Retinal pigment epithelial cell (primary cell): ENCODE data around the gene ASB2.
A peak's percentile ranks its signal among the peaks of the same experiment; 100 is the strongest.

Source experiments
- DNase-seq: peaks from one replicate; pipeline ENCODE4 v3.0.0-alpha.2; 2010; ENCODE audit warnings: low read depth
- H3K4me3 ChIP-seq: 2 replicates; pipeline ENCODE4 v1.5.1; 2011; ENCODE audit warnings: mild to moderate bottlenecking, low read length, control low read depth, moderate library complexity
- TF ChIP-seq, protein P1 (sequence below): conservative IDR thresholded peaks from 2 replicates; pipeline ENCODE4 v1.5.1; 2011; ENCODE audit warnings: low read depth, low read length, control low read depth, inconsistent platforms

The ASB2 gene

DNA sequence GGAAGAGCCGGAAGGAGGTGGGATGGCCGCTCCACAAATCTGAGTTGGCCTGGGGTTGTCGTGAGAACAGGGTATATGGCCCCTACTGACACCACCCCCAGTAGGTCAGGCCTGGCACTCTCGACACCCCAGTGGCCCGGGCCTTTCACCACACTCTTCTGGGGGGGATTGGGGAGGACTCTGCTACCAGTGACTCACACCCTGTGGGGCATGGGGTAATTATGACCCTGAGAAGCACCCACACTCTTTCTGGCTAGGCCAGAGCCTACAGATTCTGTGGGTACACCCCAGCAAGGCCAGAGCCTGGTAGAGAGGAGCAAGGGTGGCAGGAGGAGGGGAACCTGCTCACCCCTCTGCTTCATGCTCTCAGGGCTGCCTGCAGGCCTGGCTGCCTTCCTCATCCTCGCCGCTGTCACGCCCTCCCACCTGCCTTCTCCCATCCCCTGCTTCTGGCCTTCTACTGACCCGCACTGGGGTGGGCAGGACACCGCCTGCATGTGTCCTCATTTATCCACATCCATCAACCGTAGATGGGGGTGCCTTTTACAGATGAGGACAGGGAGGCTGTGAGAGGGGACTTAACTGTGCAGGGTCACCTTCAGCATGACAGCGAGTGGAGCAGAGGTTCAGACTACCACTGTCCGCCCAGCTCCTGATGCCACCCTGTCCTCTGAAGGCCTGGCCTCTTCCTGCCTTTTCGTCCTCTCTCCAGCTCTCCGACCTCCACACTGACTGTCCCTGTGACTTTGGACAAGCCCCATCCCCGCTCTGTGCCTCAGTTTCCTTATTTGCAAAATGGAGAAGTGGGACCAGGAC lies 18.4 kb downstream of the ASB2 start:
- TF ChIP-seq, protein P1, sequence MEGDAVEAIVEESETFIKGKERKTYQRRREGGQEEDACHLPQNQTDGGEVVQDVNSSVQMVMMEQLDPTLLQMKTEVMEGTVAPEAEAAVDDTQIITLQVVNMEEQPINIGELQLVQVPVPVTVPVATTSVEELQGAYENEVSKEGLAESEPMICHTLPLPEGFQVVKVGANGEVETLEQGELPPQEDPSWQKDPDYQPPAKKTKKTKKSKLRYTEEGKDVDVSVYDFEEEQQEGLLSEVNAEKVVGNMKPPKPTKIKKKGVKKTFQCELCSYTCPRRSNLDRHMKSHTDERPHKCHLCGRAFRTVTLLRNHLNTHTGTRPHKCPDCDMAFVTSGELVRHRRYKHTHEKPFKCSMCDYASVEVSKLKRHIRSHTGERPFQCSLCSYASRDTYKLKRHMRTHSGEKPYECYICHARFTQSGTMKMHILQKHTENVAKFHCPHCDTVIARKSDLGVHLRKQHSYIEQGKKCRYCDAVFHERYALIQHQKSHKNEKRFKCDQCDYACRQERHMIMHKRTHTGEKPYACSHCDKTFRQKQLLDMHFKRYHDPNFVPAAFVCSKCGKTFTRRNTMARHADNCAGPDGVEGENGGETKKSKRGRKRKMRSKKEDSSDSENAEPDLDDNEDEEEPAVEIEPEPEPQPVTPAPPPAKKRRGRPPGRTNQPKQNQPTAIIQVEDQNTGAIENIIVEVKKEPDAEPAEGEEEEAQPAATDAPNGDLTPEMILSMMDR: no peak
- H3K4me3 ChIP-seq: no peak overlapping the region
- DNase-seq: no peak

DNA sequence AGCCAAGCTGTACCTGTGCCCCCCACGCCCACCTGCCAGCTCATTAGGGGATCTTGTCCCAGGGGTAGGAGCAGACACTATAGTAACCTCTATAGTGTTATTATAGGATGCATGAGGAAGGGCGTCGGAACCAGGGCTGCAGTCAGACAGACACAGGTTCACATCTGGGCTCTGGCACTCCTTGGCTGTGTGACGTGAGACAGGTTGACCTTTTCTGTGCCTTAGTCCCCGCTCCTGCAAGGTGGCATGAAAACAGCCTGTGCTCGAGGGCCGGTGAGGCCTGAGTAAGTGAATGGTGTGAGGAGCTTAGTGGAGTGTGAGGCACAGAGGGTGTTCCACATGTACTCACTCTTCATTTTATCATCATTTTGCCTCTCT lies 19.0 kb downstream of the ASB2 start:
- DNase-seq: no peak
- no peak overlapping the region for H3K4me3 ChIP-seq
- TF ChIP-seq, protein P1: no peak

DNA sequence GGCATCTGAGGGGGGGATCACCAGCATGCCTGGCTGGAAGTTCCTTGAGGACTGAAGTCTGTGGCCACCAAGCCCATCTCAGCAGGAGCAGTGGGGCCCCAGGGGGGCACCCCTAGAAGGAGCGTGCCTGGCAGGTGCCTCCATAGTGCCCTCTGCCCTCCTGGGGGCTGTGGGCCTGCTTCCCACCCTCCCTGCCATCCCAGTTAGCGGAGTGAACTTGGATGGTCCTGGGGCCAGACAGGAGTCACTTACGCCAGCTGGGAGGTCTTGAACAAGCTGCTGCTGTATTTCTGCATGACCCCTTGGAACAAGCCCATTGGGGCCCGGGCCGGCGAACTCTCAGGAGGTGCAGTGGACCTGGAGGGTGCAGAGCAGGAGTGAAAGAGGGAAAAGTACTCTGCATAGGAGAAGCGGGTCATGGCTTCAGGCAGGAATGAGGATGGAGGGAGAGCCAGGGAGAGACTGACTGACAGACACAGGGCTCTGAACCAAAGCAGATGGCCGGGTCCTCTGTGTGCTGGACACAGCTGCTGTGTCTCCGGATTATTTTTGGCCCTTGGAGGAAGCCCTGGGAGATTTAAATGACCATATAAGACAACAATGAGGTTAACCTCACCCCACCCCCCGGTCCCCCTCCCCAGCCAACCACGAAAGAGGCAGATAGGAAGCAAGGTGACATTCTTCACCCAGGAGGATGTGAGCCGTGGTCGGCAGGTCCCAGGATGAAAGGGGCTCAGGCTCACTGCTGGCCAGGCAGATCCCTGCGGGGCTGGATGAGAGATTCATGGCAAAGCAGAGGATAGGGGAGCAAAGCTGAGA lies 19.6 kb downstream of the ASB2 start:
- DNase-seq: no peak
- no peak overlapping the region for H3K4me3 ChIP-seq
- TF ChIP-seq, protein P1: no peak

DNA sequence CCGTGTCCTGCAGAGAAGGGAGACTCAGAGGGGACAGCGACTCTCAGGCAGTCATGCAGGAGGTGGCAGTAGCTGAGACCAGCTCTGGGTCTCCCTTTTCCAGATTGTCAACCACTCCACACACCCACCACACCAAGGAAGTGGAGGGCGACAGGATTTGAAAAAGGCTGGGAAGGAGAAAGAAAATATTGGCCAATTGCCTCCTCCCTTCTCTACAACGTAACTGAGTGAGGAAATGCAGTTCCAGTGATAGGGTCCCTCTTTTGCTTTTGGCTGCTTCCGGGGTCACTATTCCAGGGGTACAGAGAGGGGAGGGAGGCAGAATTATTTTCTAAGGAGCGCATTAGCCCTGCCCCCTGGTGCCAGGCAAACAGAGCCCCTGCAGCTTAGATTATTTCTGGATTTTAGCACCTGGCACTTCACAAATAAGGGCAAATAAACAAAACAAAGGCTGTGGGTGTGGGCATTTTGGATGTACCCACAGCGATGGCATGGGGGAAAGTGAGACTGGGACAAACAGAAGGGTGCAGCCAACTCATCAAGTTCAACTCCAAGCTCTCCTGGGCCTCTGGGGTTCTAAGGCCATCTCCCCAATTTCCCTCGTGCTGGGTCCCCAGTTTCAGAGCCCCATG lies 20.4 kb downstream of the ASB2 start:
- no peak overlapping the region for H3K4me3 ChIP-seq
- TF ChIP-seq, protein P1: peak; percentile 11

DNA sequence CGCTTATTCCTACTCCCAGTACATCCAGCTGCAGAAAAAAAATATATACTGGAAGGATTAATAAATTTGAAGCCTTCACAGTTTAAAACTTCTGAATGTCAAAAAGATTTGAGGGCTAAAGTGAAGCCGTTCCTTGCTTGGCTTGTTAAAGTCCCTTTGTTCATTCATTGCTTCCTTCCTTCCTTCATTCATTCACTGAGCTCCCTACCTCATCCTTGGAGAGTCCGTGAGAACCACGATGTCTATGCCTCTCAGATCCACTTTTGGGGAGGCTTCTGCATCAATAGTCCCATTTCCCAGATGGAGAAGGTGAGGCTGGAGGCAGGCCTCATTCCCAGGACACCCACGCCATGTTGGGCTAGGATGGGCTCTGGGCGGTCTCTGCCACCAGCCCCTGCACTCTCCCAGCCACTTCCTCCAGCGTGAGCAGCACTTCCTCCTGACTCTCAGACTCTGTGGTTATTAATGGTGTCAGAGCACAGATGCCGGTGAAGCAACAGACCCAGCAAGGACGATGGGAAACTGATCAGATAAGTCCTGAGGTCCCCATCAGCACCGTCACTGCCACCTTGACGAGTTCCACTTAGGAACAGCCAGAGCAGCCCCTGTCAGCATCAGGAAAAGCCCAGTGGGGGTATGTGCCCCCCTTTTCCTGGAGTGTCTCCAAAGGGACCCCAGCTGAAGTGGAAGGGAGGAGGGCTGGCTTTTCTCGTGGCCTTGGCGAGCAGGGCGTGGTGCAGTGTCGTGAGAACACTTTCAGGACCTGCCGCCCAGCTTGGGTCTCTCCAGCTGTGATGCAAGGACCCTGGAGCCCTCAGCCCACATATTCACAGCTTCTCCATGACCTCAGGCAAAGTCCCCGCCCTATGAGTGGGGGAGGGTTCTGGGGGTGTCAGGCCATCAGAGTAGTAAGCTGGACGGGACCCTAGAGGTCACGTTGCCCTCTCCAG lies 21.2 kb downstream of the ASB2 start:
- TF ChIP-seq, protein P1: no peak
- no peak for DNase-seq
- no peak overlapping the region for H3K4me3 ChIP-seq

More for the DNA sequence above, 20.4 kb downstream of the ASB2 start:
- no peak for DNase-seq

DNA sequence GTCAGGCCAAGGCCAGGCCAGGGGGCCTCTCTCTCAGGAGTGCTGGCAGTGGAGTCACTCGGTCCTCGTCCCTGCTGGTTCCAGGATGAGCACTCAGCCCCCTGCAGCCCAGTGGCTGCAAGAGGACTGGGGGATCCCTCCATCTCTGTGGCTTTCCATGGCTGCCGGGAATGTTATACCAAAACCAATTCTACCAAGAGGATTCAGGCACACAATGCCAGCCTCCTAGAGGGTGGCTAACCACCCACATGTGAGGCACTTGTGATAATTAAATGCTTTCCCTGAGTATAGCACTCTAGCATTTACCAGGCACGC lies 21.9 kb downstream of the ASB2 start:
- no peak for DNase-seq
- TF ChIP-seq, protein P1: no peak
- H3K4me3 ChIP-seq: no peak overlapping the region
